WTC11 (cell line): ENCODE measurements around the gene TELO2. TPM values are rescaled to one million over a fixed set of nuclear protein-coding genes. Genes with fewer than 3 reads are reported as not detected.

Experiments used
- ATAC-seq: fragments of 200-7000 bp; cut with Tn5 transposase; 2 replicates; pipeline ENCODE4 v1.10.0; 2021; ENCODE audit warnings: mild to moderate bottlenecking, moderate library complexity
- CTCF ChIA-PET: fragments of 300-600 bp; sonication (Branson Sonifier 250); formaldehyde crosslinking; loops from one replicate; lab custom pipeline; 2021; ENCODE audit warnings: antibody characterized with exemption; lab: Charles Lee
- POLR2A ChIA-PET: fragments of 350-600 bp; sonication (Branson Sonifier 250); formaldehyde crosslinking; loops from one replicate; lab custom pipeline; 2021; ENCODE audit warnings: antibody characterized with exemption; lab: Charles Lee
- DNase-seq: peaks from one replicate; pipeline ENCODE4 v3.0.0; 2021; ENCODE audit warnings: low spot score
- H3K27ac Mint-ChIP-seq: 2 replicates; pipeline ENCODE4 v1.8.0; 2021; ENCODE audit warnings: mixed read lengths
- H3K27me3 Mint-ChIP-seq: 2 replicates; pipeline ENCODE4 v1.8.0; 2021; ENCODE audit warnings: low read depth, mild to moderate bottlenecking, moderate library complexity, mixed read lengths
- H3K36me3 Mint-ChIP-seq: 2 replicates; pipeline ENCODE4 v1.8.0; 2021; ENCODE audit warnings: mixed read lengths
- H3K4me1 Mint-ChIP-seq: 2 replicates; pipeline ENCODE4 v1.8.0; 2022; ENCODE audit warnings: mixed read lengths
- H3K4me3 Mint-ChIP-seq: 2 replicates; pipeline ENCODE4 v1.8.0; 2021; ENCODE audit warnings: mild to moderate bottlenecking, moderate library complexity, mixed read lengths
- H3K9me3 Mint-ChIP-seq: 2 replicates; pipeline ENCODE4 v1.8.0; 2021; ENCODE audit warnings: mixed read lengths
- CREM ChIP-seq: sonication (generic); formaldehyde crosslinking; IDR thresholded peaks from 2 replicates; pipeline ENCODE4 v1.8.1; 2022; ENCODE audit warnings: mild to moderate bottlenecking, missing genetic modification reagents, moderate library complexity
- ELF4 ChIP-seq: sonication (generic); formaldehyde crosslinking; IDR thresholded peaks from 2 replicates; pipeline ENCODE4 v1.8.1; 2022; ENCODE audit warnings: low read depth, mild to moderate bottlenecking, moderate library complexity, missing genetic modification reagents
- GTF2I ChIP-seq: fragments of 250-450 bp; sonication (Bioruptor Pico); conservative IDR thresholded peaks from 2 replicates; pipeline ENCODE4 v1.4.0; 2021; ENCODE audit warnings: mild to moderate bottlenecking
- MYBL2 ChIP-seq: sonication (generic); formaldehyde crosslinking; IDR thresholded peaks from 2 replicates; pipeline ENCODE4 v1.8.1; 2023; ENCODE audit warnings: mild to moderate bottlenecking, moderate library complexity, missing genetic modification reagents
- NR1H2 ChIP-seq: sonication (generic); formaldehyde crosslinking; IDR thresholded peaks from 2 replicates; pipeline ENCODE4 v1.9.0; 2021; ENCODE audit warnings: mild to moderate bottlenecking, moderate library complexity, missing genetic modification reagents
- RELA ChIP-seq: sonication (generic); formaldehyde crosslinking; IDR thresholded peaks from 2 replicates; pipeline ENCODE4 v1.8.1; 2022; ENCODE audit warnings: missing genetic modification reagents, mild to moderate bottlenecking, borderline replicate concordance
- TCF7 ChIP-seq: sonication (generic); formaldehyde crosslinking; IDR thresholded peaks from 2 replicates; pipeline ENCODE4 v1.8.0; 2022; ENCODE audit warnings: mild to moderate bottlenecking, low read depth, missing genetic modification reagents, moderate library complexity
- ZNF263 ChIP-seq: sonication (generic); formaldehyde crosslinking; IDR thresholded peaks from 2 replicates; pipeline ENCODE4 v1.8.1; 2022; ENCODE audit warnings: low read depth, mild to moderate bottlenecking, moderate library complexity, missing genetic modification reagents
- ZNF317 ChIP-seq: sonication (generic); formaldehyde crosslinking; IDR thresholded peaks from 2 replicates; pipeline ENCODE4 v1.8.1; 2023; ENCODE audit warnings: low read depth, mild to moderate bottlenecking, moderate library complexity, missing genetic modification reagents, borderline replicate concordance
- ZNF396 ChIP-seq: fragments of 250-450 bp; sonication (Bioruptor Pico); IDR thresholded peaks from 2 replicates; pipeline ENCODE4 v1.8.0; 2021; ENCODE audit warnings: mild to moderate bottlenecking, moderate library complexity, borderline replicate concordance
- total RNA-seq: library from RNA; stranded (reverse); gene quantifications from 3 replicates; pipeline ENCODE4 v1.2.3, GENCODE V29; 2021
- TF ChIP-seq, protein P1 (sequence below): sonication (generic); formaldehyde crosslinking; IDR thresholded peaks from 2 replicates; pipeline ENCODE4 v1.8.0; 2023; ENCODE audit warnings: mild to moderate bottlenecking, missing genetic modification reagents
- TF ChIP-seq, protein P2 (sequence below): fragments of 250-450 bp; sonication (Bioruptor Pico); IDR thresholded peaks from 2 replicates; pipeline ENCODE4 v1.8.0; 2021; ENCODE audit warnings: mild to moderate bottlenecking
- TF ChIP-seq, protein P3 (sequence below): sonication (generic); formaldehyde crosslinking; IDR thresholded peaks from 2 replicates; pipeline ENCODE4 v1.8.0; 2023; ENCODE audit warnings: missing genetic modification reagents, mild to moderate bottlenecking, borderline replicate concordance
- TF ChIP-seq, protein P4 (sequence below): fragments of 250-450 bp; sonication (Bioruptor Pico); IDR thresholded peaks from 2 replicates; pipeline ENCODE4 v2.1.2; 2022; ENCODE audit warnings: mild to moderate bottlenecking, moderate library complexity
- TF ChIP-seq, protein P5 (sequence below): sonication (generic); formaldehyde crosslinking; IDR thresholded peaks from 2 replicates; pipeline ENCODE4 v1.8.1; 2023; ENCODE audit warnings: mild to moderate bottlenecking, missing genetic modification reagents
- TF ChIP-seq, protein P6 (sequence below): sonication (generic); formaldehyde crosslinking; IDR thresholded peaks from 2 replicates; pipeline ENCODE4 v1.8.1; 2022; ENCODE audit warnings: low read depth, missing genetic modification reagents, borderline replicate concordance
- TF ChIP-seq, protein P7 (sequence below): sonication (generic); formaldehyde crosslinking; IDR thresholded peaks from 2 replicates; pipeline ENCODE4 v1.8.0; 2022; ENCODE audit warnings: missing genetic modification reagents

TELO2 gene
- total RNA-seq, 1 experiment from 2014 or later, result 86.7 TPM

DNA sequence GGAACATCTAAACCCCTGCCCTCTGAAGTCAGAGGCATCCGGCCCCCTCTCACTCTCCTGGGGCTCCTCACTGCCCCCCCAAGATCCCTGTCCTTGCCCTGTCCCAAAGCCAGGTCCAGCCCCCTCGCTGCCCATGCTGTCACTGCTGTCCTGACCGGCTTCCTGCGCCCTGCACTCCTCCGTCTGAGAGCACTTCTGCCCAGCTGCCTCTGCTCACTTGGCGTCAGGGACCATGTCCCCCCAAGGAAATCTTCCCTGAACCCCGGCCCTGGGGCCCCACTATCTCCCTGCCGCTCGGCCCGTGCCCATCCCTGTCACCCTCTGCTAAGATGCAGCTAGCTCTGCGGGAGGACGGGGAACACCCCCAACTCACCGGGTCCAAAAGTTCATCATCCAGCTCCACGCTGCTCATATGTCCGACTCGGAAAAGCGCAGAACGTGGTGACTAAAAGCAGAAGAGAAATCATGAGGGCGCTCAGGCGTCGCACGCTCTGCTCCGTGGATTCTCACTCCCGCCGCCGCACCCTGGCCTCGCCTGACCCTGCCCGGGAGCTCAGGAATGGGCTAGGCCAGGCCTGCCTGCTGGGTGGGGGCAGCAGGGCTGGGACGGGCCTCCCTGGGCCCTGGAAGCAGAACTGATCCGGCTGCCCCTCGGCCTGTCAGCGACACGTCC, 28.1 kb upstream of the TELO2 start (continued):
- TF ChIP-seq, protein P1, sequence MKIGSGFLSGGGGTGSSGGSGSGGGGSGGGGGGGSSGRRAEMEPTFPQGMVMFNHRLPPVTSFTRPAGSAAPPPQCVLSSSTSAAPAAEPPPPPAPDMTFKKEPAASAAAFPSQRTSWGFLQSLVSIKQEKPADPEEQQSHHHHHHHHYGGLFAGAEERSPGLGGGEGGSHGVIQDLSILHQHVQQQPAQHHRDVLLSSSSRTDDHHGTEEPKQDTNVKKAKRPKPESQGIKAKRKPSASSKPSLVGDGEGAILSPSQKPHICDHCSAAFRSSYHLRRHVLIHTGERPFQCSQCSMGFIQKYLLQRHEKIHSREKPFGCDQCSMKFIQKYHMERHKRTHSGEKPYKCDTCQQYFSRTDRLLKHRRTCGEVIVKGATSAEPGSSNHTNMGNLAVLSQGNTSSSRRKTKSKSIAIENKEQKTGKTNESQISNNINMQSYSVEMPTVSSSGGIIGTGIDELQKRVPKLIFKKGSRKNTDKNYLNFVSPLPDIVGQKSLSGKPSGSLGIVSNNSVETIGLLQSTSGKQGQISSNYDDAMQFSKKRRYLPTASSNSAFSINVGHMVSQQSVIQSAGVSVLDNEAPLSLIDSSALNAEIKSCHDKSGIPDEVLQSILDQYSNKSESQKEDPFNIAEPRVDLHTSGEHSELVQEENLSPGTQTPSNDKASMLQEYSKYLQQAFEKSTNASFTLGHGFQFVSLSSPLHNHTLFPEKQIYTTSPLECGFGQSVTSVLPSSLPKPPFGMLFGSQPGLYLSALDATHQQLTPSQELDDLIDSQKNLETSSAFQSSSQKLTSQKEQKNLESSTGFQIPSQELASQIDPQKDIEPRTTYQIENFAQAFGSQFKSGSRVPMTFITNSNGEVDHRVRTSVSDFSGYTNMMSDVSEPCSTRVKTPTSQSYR (CRISPR knock-in tag), result no peak
- TF ChIP-seq RELA (CRISPR knock-in tag), result no peak
- TF ChIP-seq, protein P2, sequence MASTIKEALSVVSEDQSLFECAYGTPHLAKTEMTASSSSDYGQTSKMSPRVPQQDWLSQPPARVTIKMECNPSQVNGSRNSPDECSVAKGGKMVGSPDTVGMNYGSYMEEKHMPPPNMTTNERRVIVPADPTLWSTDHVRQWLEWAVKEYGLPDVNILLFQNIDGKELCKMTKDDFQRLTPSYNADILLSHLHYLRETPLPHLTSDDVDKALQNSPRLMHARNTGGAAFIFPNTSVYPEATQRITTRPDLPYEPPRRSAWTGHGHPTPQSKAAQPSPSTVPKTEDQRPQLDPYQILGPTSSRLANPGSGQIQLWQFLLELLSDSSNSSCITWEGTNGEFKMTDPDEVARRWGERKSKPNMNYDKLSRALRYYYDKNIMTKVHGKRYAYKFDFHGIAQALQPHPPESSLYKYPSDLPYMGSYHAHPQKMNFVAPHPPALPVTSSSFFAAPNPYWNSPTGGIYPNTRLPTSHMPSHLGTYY (CRISPR knock-in tag), result no peak
- no peak for TF ChIP-seq ZNF317 (CRISPR knock-in tag)
- TF ChIP-seq, protein P3, sequence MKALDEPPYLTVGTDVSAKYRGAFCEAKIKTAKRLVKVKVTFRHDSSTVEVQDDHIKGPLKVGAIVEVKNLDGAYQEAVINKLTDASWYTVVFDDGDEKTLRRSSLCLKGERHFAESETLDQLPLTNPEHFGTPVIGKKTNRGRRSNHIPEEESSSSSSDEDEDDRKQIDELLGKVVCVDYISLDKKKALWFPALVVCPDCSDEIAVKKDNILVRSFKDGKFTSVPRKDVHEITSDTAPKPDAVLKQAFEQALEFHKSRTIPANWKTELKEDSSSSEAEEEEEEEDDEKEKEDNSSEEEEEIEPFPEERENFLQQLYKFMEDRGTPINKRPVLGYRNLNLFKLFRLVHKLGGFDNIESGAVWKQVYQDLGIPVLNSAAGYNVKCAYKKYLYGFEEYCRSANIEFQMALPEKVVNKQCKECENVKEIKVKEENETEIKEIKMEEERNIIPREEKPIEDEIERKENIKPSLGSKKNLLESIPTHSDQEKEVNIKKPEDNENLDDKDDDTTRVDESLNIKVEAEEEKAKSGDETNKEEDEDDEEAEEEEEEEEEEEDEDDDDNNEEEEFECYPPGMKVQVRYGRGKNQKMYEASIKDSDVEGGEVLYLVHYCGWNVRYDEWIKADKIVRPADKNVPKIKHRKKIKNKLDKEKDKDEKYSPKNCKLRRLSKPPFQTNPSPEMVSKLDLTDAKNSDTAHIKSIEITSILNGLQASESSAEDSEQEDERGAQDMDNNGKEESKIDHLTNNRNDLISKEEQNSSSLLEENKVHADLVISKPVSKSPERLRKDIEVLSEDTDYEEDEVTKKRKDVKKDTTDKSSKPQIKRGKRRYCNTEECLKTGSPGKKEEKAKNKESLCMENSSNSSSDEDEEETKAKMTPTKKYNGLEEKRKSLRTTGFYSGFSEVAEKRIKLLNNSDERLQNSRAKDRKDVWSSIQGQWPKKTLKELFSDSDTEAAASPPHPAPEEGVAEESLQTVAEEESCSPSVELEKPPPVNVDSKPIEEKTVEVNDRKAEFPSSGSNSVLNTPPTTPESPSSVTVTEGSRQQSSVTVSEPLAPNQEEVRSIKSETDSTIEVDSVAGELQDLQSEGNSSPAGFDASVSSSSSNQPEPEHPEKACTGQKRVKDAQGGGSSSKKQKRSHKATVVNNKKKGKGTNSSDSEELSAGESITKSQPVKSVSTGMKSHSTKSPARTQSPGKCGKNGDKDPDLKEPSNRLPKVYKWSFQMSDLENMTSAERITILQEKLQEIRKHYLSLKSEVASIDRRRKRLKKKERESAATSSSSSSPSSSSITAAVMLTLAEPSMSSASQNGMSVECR (CRISPR knock-in tag), result no peak
- no peak for TF ChIP-seq ZNF263
- TF ChIP-seq TCF7 (CRISPR knock-in tag), result no peak
- TF ChIP-seq, protein P4, sequence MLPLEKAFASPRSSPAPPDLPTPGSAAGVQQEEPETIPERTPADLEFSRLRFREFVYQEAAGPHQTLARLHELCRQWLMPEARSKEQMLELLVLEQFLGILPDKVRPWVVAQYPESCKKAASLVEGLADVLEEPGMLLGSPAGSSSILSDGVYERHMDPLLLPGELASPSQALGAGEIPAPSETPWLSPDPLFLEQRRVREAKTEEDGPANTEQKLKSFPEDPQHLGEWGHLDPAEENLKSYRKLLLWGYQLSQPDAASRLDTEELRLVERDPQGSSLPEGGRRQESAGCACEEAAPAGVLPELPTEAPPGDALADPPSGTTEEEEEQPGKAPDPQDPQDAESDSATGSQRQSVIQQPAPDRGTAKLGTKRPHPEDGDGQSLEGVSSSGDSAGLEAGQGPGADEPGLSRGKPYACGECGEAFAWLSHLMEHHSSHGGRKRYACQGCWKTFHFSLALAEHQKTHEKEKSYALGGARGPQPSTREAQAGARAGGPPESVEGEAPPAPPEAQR (CRISPR knock-in tag), result no peak
- TF ChIP-seq, protein P5, sequence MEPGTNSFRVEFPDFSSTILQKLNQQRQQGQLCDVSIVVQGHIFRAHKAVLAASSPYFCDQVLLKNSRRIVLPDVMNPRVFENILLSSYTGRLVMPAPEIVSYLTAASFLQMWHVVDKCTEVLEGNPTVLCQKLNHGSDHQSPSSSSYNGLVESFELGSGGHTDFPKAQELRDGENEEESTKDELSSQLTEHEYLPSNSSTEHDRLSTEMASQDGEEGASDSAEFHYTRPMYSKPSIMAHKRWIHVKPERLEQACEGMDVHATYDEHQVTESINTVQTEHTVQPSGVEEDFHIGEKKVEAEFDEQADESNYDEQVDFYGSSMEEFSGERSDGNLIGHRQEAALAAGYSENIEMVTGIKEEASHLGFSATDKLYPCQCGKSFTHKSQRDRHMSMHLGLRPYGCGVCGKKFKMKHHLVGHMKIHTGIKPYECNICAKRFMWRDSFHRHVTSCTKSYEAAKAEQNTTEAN (CRISPR knock-in tag), result no peak
- TF ChIP-seq MYBL2 (CRISPR knock-in tag), result no peak
- TF ChIP-seq, all 79 proteins: peak for 0

DNA sequence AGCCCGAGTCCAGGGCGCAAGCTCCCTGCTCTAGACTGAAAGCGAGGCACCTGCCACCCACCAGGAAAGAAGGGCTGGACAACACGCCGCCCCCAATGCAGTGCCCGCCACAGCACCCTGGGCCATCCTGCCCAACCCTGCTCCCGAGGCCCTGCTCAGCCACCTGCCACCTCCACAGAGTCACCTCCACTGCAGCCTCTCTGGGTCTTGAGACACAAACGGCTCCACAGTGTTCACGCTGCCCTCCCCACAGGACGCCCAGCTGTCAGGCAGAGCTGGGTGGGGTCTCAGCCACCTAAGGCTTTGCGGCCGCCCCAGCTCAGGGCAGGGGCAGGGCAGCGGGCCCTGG, 27.6 kb upstream of the TELO2 start:
- Mint-ChIP-seq H3K36me3 (no peaks in the 10 kb centered on the region), H3K4me1 (no peaks in the 10 kb centered on the region), H3K27ac (no peak overlapping the region), H3K27me3 (no peaks in the 10 kb centered on the region), H3K4me3 (no peak overlapping the region), H3K9me3 (no peaks in the 10 kb centered on the region)
- ChIA-PET POLR2A (interaction anchor here (0.6 kb wide), 1 partner anchor 1046 kb away, joined by 5 read pairs; no protein-coding TSS in a partner anchor), CTCF (interaction anchor here (1.4 kb wide), 1 partner anchor 38 kb away, joined by 3 read pairs; no protein-coding TSS in a partner anchor)
- no peak for ATAC-seq
- DNase-seq, result no peak
- TF ChIP-seq ELF4 (CRISPR knock-in tag), result no peak
- no peak for TF ChIP-seq CREM (CRISPR knock-in tag)
- TF ChIP-seq, protein P6, sequence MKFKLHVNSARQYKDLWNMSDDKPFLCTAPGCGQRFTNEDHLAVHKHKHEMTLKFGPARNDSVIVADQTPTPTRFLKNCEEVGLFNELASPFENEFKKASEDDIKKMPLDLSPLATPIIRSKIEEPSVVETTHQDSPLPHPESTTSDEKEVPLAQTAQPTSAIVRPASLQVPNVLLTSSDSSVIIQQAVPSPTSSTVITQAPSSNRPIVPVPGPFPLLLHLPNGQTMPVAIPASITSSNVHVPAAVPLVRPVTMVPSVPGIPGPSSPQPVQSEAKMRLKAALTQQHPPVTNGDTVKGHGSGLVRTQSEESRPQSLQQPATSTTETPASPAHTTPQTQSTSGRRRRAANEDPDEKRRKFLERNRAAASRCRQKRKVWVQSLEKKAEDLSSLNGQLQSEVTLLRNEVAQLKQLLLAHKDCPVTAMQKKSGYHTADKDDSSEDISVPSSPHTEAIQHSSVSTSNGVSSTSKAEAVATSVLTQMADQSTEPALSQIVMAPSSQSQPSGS (CRISPR knock-in tag), result no peak
- TF ChIP-seq, protein P7, sequence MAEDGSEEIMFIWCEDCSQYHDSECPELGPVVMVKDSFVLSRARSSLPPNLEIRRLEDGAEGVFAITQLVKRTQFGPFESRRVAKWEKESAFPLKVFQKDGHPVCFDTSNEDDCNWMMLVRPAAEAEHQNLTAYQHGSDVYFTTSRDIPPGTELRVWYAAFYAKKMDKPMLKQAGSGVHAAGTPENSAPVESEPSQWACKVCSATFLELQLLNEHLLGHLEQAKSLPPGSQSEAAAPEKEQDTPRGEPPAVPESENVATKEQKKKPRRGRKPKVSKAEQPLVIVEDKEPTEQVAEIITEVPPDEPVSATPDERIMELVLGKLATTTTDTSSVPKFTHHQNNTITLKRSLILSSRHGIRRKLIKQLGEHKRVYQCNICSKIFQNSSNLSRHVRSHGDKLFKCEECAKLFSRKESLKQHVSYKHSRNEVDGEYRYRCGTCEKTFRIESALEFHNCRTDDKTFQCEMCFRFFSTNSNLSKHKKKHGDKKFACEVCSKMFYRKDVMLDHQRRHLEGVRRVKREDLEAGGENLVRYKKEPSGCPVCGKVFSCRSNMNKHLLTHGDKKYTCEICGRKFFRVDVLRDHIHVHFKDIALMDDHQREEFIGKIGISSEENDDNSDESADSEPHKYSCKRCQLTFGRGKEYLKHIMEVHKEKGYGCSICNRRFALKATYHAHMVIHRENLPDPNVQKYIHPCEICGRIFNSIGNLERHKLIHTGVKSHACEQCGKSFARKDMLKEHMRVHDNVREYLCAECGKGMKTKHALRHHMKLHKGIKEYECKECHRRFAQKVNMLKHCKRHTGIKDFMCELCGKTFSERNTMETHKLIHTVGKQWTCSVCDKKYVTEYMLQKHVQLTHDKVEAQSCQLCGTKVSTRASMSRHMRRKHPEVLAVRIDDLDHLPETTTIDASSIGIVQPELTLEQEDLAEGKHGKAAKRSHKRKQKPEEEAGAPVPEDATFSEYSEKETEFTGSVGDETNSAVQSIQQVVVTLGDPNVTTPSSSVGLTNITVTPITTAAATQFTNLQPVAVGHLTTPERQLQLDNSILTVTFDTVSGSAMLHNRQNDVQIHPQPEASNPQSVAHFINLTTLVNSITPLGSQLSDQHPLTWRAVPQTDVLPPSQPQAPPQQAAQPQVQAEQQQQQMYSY (CRISPR knock-in tag), result no peak
- no peak for TF ChIP-seq NR1H2 (CRISPR knock-in tag)
- TF ChIP-seq ZNF396 (CRISPR knock-in tag), result no peak
- TF ChIP-seq GTF2I (CRISPR knock-in tag), result no peak
